ENCODE results near the gene TMEM213. TPM values are rescaled to one million over a fixed set of nuclear protein-coding genes. Genes with fewer than 3 reads are reported as not detected.

TMEM213 gene
- total RNA-seq, 1 donor from 2014 or later, result not detected

DNA sequence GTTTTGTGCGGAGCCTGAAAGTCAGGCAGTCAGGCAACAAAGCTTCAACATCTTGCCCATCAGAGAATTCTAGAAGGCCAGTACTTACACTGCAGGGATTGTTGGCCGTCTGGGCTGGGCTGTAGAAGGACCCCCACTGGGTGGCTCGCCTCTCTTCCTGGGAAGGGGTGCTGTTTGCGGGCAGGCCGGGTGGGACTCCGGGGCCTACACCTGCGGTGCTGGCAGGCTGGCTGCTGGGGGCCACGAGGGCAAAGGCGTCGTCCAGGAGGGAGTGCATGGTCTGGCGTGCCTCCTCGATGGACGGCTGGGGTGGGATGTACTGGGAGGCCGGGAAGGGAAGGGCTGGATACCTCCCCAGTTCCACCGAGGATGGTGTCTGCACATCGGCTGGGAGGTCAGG, 63.3 kb downstream of the TMEM213 start:
- no peaks in the 10 kb centered on the region for H3K27me3 Mint-ChIP-seq (ENCODE audit: low read depth, unreplicated experiment)

DNA sequence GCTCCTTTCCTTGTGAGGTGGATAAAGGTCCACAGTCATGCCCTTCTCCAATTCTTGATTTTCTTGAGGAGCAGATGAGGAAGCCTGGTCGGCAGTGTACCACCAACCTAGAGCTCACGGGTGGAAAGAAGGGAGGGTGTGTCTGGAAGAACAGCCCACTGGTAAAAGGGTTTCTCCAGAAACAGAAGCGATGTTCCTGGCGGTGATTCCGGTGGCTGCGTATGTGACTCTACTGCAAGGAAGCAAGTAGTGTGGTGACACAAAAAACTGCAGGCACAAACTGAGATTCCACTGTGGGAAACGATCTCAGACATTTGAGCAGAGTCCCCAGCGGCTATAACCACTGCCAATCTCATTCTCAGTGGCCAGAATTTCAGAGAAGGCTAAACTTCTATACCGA, 66.1 kb downstream of the TMEM213 start:
- peak overlapping the region; percentile 5 for H3K27ac ChIP-seq (ENCODE audit: low read depth, low read length)

More for the DNA sequence above, 63.3 kb downstream of the TMEM213 start:
- Mint-ChIP-seq H3K4me1 (ENCODE audit: low read depth, unreplicated experiment) (peaks cover 14% of the 10 kb centered on the region), H3K27ac (ENCODE audit: unreplicated experiment) (no peak overlapping the region), H3K4me3 (ENCODE audit: unreplicated experiment) (no peak overlapping the region), H3K36me3 (ENCODE audit: low read depth, unreplicated experiment) (peaks cover 33% of the 10 kb centered on the region), H3K9me3 (ENCODE audit: unreplicated experiment) (peaks cover 9% of the 10 kb centered on the region)
- peaks cover 12% of the 10 kb centered on the region for H3K4me1 ChIP-seq (ENCODE audit: insufficient read depth, low read length)
- no peak overlapping the region for H3K4me2 ChIP-seq (ENCODE audit: low read length)
- H3K9me3 ChIP-seq (ENCODE audit: insufficient read depth, low read depth, low read length), result no peaks in the 10 kb centered on the region
- no peaks in the 10 kb centered on the region for H3K27me3 ChIP-seq (ENCODE audit: insufficient read depth, low read length)
- no peaks in the 10 kb centered on the region for H3K36me3 ChIP-seq (ENCODE audit: insufficient read depth, low read length)
- DNase-seq (ENCODE audit: low read depth), result no peak
- no peak overlapping the region for H3K4me3 ChIP-seq (ENCODE audit: insufficient read depth, low read depth, low read length)
- no peaks in the 10 kb centered on the region for H3K79me2 ChIP-seq (ENCODE audit: insufficient read depth, low read length)
- H2AFZ ChIP-seq (ENCODE audit: low read depth, low read length), result no peak overlapping the region
- no peak for FAIRE-seq
- no peak for TF ChIP-seq EZH2 (IDR thresholded peaks at IDR 0.05; ENCODE audit: insufficient read depth, low read length)
- TF ChIP-seq, protein P1, sequence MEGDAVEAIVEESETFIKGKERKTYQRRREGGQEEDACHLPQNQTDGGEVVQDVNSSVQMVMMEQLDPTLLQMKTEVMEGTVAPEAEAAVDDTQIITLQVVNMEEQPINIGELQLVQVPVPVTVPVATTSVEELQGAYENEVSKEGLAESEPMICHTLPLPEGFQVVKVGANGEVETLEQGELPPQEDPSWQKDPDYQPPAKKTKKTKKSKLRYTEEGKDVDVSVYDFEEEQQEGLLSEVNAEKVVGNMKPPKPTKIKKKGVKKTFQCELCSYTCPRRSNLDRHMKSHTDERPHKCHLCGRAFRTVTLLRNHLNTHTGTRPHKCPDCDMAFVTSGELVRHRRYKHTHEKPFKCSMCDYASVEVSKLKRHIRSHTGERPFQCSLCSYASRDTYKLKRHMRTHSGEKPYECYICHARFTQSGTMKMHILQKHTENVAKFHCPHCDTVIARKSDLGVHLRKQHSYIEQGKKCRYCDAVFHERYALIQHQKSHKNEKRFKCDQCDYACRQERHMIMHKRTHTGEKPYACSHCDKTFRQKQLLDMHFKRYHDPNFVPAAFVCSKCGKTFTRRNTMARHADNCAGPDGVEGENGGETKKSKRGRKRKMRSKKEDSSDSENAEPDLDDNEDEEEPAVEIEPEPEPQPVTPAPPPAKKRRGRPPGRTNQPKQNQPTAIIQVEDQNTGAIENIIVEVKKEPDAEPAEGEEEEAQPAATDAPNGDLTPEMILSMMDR (IDR thresholded peaks at IDR 0.05; ENCODE audit: insufficient read depth, low read depth, low read length), result no peak
- no peak overlapping the region for H3K9ac ChIP-seq (ENCODE audit: low read length)
- no peak overlapping the region for H3K27ac ChIP-seq (ENCODE audit: low read depth, low read length)
- no peaks in the 10 kb centered on the region for H4K20me1 ChIP-seq (ENCODE audit: insufficient read depth, low read length)

DNA sequence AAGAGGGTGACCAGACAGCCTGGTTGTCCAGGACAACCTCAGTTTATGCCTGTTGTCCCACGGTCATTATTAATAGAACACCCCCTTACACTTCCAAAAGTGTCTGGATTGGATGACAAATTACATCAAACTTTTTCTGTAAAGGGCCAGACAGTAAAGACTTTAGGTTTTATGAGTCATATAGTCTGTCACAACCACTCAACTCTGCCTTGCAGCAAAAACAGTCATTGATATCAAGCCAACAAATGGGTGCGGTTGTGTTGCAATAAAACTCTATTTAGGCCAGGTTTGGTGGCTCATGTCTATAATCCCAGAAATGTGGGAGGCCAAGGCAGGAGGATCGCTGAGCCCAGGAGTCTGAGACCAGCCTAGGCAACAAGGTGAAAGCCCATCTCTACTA, 66.9 kb downstream of the TMEM213 start:
- Histone ChIP-seq H2AFZ (ENCODE audit: low read depth, low read length) (no peak overlapping the region), H3K27me3 (ENCODE audit: insufficient read depth, low read length) (no peaks in the 10 kb centered on the region), H3K79me2 (ENCODE audit: insufficient read depth, low read length) (no peaks in the 10 kb centered on the region), H3K9ac (ENCODE audit: low read length) (no peak overlapping the region), H3K4me2 (ENCODE audit: low read length) (no peak overlapping the region), H3K36me3 (ENCODE audit: insufficient read depth, low read length) (no peaks in the 10 kb centered on the region), H3K27ac (ENCODE audit: low read depth, low read length) (peak overlapping the region; percentile 5), H3K9me3 (ENCODE audit: insufficient read depth, low read depth, low read length) (no peaks in the 10 kb centered on the region), H3K4me1 (ENCODE audit: insufficient read depth, low read length) (peaks cover 12% of the 10 kb centered on the region), H3K4me3 (ENCODE audit: insufficient read depth, low read depth, low read length) (no peak overlapping the region), H4K20me1 (ENCODE audit: insufficient read depth, low read length) (no peaks in the 10 kb centered on the region)
- no peak overlapping the region for H3K4me3 Mint-ChIP-seq (ENCODE audit: unreplicated experiment)
- no peaks in the 10 kb centered on the region for H3K27me3 Mint-ChIP-seq (ENCODE audit: low read depth, unreplicated experiment)
- DNase-seq (ENCODE audit: low read depth) (peak; percentile 84), FAIRE-seq (no peak)
- TF ChIP-seq, protein P1 (IDR thresholded peaks at IDR 0.05; ENCODE audit: insufficient read depth, low read depth, low read length), result no peak
- TF ChIP-seq EZH2 (IDR thresholded peaks at IDR 0.05; ENCODE audit: insufficient read depth, low read length), result no peak
- peak overlapping the region; percentile 84 for H3K27ac Mint-ChIP-seq (ENCODE audit: unreplicated experiment)
- H3K4me1 Mint-ChIP-seq (ENCODE audit: low read depth, unreplicated experiment), result peaks cover 14% of the 10 kb centered on the region
- H3K36me3 Mint-ChIP-seq (ENCODE audit: low read depth, unreplicated experiment), result peaks cover 17% of the 10 kb centered on the region
- no peaks in the 10 kb centered on the region for H3K9me3 Mint-ChIP-seq (ENCODE audit: unreplicated experiment)

More for the DNA sequence above, 66.1 kb downstream of the TMEM213 start:
- Histone ChIP-seq H3K79me2 (ENCODE audit: insufficient read depth, low read length) (no peaks in the 10 kb centered on the region), H3K36me3 (ENCODE audit: insufficient read depth, low read length) (no peaks in the 10 kb centered on the region), H2AFZ (ENCODE audit: low read depth, low read length) (no peak overlapping the region), H3K4me1 (ENCODE audit: insufficient read depth, low read length) (peaks cover 12% of the 10 kb centered on the region), H3K4me3 (ENCODE audit: insufficient read depth, low read depth, low read length) (no peak overlapping the region), H3K4me2 (ENCODE audit: low read length) (no peak overlapping the region), H3K9ac (ENCODE audit: low read length) (no peak overlapping the region), H3K27me3 (ENCODE audit: insufficient read depth, low read length) (no peaks in the 10 kb centered on the region), H3K9me3 (ENCODE audit: insufficient read depth, low read depth, low read length) (no peaks in the 10 kb centered on the region), H4K20me1 (ENCODE audit: insufficient read depth, low read length) (no peaks in the 10 kb centered on the region)
- no peaks in the 10 kb centered on the region for H3K9me3 Mint-ChIP-seq (ENCODE audit: unreplicated experiment)
- H3K27ac Mint-ChIP-seq (ENCODE audit: unreplicated experiment), result peak overlapping the region; percentile 84
- H3K27me3 Mint-ChIP-seq (ENCODE audit: low read depth, unreplicated experiment), result no peaks in the 10 kb centered on the region
- H3K36me3 Mint-ChIP-seq (ENCODE audit: low read depth, unreplicated experiment), result peaks cover 19% of the 10 kb centered on the region
- H3K4me3 Mint-ChIP-seq (ENCODE audit: unreplicated experiment), result no peak overlapping the region
- H3K4me1 Mint-ChIP-seq (ENCODE audit: low read depth, unreplicated experiment), result peaks cover 14% of the 10 kb centered on the region
- TF ChIP-seq, protein P1 (IDR thresholded peaks at IDR 0.05; ENCODE audit: insufficient read depth, low read depth, low read length), result no peak
- no peak for TF ChIP-seq EZH2 (IDR thresholded peaks at IDR 0.05; ENCODE audit: insufficient read depth, low read length)
- DNase-seq (ENCODE audit: low read depth), result no peak
- FAIRE-seq, result no peak
